ENCODE data around the gene TOMM20L. TPM values are rescaled to one million over a fixed set of nuclear protein-coding genes. Genes with fewer than 3 reads are reported as not detected.
"Not testable (repeated sequence)": the region's sequence is repeated elsewhere in the genome, so short reads cannot be mapped to it uniquely, and the experiment has no call there.

The TOMM20L gene
- total RNA-seq: not detected

- ATAC-seq (peak; percentile 95), DNase-seq (ENCODE audit: low spot score) (peak; percentile 73)
Measured at GRCh38 chr14:58395812-58396788, at the start of gene TOMM20L. Gene TOMM20L, plus strand, starts transcription at chr14:58395930. Its CDS starts 28 bp downstream, at chr14:58395958.

GRCh38 chr14:58353516-58354299, 42.0 kb upstream of the TOMM20L start:
- DNase-seq (ENCODE audit: low spot score): no peak
- peak; percentile 20 for ATAC-seq

- ATAC-seq (no peak), DNase-seq (ENCODE audit: low spot score) (no peak)
Measured at GRCh38 chr14:58354808-58355207, 40.9 kb upstream of the TOMM20L start.

GRCh38 chr14:58356268-58356667, 39.5 kb upstream of the TOMM20L start:
- ATAC-seq: no peak
- no peak for DNase-seq (ENCODE audit: low spot score)

GRCh38 chr14:58362272-58362671, 33.5 kb upstream of the TOMM20L start:
- DNase-seq (ENCODE audit: low spot score); ATAC-seq: not testable (repeated sequence)

- DNase-seq (ENCODE audit: low spot score) (no peak), ATAC-seq (peak; percentile 89)
Measured at GRCh38 chr14:58362798-58363412, 32.8 kb upstream of the TOMM20L start.

GRCh38 chr14:58364316-58364715, 31.4 kb upstream of the TOMM20L start:
- no peak for DNase-seq (ENCODE audit: low spot score)
- no peak for ATAC-seq

GRCh38 chr14:58367296-58367695, 28.4 kb upstream of the TOMM20L start:
- no peak for DNase-seq (ENCODE audit: low spot score)
- peak; percentile 33 for ATAC-seq

GRCh38 chr14:58368956-58369355, 26.8 kb upstream of the TOMM20L start:
- no peak for ATAC-seq
- DNase-seq (ENCODE audit: low spot score): no peak

- no peak for DNase-seq (ENCODE audit: low spot score)
- no peak for ATAC-seq
Measured at GRCh38 chr14:58376791-58377190, 18.9 kb upstream of the TOMM20L start.

- DNase-seq (ENCODE audit: low spot score) (no peak), ATAC-seq (no peak)
Measured at GRCh38 chr14:58390830-58391229, 4.9 kb upstream of the TOMM20L start.

GRCh38 chr14:58395562-58395811, 243 bp upstream of the TOMM20L start:
- no peak for ATAC-seq
- no peak for DNase-seq (ENCODE audit: low spot score)

- ATAC-seq (no peak), DNase-seq (ENCODE audit: low spot score) (no peak)
Measured at GRCh38 chr14:58397156-58397555, 1.4 kb downstream of the TOMM20L start.

- no peak for DNase-seq (ENCODE audit: low spot score)
- ATAC-seq: no peak
Measured at GRCh38 chr14:58398495-58398894, 2.8 kb downstream of the TOMM20L start.

GRCh38 chr14:58398895-58399294, 3.2 kb downstream of the TOMM20L start:
- ATAC-seq: no peak
- no peak for DNase-seq (ENCODE audit: low spot score)

- ATAC-seq: peak; percentile 80
- no peak for DNase-seq (ENCODE audit: low spot score)
Measured at GRCh38 chr14:58401587-58401986, 5.9 kb downstream of the TOMM20L start.

- ATAC-seq (no peak), DNase-seq (ENCODE audit: low spot score) (no peak)
Measured at GRCh38 chr14:58408681-58409215, 13.0 kb downstream of the TOMM20L start.

GRCh38 chr14:58414845-58415244, 19.1 kb downstream of the TOMM20L start:
- ATAC-seq (peak; percentile 38), DNase-seq (ENCODE audit: low spot score) (no peak)

- peak; percentile 38 for ATAC-seq
- no peak for DNase-seq (ENCODE audit: low spot score)
Measured at GRCh38 chr14:58415636-58416547, 20.2 kb downstream of the TOMM20L start.

GRCh38 chr14:58416934-58417333, 21.2 kb downstream of the TOMM20L start:
- not testable (repeated sequence) for DNase-seq (ENCODE audit: low spot score); ATAC-seq
